Measurements from ENCODE around the gene ARHGAP6.

DNA sequence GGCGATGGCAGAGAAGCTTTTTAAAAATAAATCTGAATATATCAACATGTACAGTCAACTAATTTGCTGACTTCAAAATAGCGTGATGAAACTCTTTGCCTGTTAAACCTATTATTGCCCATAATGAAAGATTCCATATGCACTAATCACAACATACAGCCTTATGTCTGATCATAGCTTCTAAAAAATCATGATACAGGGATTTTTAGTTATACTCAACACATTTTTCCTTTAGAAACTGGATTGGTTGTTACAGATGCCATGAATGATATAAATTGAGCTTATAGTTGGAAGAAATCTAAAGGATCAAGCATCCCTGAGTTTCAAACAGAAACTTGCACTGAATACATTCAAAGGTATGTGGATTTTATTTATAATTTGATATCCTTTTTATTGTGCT lies 372.6 kb downstream of the ARHGAP6 start, which contains the start of gene AMELX:
- TF ChIP-seq POLR2A (IDR thresholded peaks at IDR 0.05) = no peak
- TF ChIP-seq, protein P1, sequence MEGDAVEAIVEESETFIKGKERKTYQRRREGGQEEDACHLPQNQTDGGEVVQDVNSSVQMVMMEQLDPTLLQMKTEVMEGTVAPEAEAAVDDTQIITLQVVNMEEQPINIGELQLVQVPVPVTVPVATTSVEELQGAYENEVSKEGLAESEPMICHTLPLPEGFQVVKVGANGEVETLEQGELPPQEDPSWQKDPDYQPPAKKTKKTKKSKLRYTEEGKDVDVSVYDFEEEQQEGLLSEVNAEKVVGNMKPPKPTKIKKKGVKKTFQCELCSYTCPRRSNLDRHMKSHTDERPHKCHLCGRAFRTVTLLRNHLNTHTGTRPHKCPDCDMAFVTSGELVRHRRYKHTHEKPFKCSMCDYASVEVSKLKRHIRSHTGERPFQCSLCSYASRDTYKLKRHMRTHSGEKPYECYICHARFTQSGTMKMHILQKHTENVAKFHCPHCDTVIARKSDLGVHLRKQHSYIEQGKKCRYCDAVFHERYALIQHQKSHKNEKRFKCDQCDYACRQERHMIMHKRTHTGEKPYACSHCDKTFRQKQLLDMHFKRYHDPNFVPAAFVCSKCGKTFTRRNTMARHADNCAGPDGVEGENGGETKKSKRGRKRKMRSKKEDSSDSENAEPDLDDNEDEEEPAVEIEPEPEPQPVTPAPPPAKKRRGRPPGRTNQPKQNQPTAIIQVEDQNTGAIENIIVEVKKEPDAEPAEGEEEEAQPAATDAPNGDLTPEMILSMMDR (IDR thresholded peaks at IDR 0.05) = no peak

Data from uterus (tissue), 2 donors.